DMS153 treated with DMSO at 0.1 percent for 48 hours (cell line): ENCODE results near the gene SDK1.

ENCODE experiments used
- DNase-seq: peaks from one replicate; lab custom pipeline; 2025; ENCODE audit not compliant: unreplicated experiment; lab: John Stamatoyannopoulos, UW

SDK1 gene

DNA sequence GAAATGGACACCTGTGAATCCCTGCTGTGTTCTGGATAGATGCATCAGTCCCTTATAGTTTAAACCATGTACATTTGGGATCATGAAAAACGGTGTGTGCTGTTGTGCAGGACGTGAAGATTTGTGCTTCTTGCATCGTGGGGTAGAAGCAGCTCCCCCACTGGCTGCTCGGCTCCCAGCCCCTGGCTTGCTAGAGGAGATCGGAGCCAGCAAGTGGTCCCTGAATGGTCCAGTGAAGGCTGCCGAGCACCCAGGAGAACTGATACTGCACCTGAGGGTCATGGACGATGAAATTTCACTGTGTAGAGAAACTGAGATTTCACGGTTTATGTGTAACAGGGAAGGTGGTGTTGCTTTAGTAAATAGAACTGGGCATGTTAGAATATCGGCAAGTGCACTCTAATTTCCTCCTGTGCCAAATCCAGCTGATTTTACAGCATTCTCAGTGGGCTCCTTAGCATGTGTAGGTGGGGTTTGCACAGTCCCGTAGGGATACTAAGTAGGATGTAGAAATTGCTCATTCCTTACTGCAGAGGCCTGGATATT lies 726.0 kb downstream of the SDK1 start:
- DNase-seq = no peak

- DNase-seq = no peak
These were observed 727.2 kb downstream of the SDK1 start for GRCh38 chr7:4028221-4028620.

DNA sequence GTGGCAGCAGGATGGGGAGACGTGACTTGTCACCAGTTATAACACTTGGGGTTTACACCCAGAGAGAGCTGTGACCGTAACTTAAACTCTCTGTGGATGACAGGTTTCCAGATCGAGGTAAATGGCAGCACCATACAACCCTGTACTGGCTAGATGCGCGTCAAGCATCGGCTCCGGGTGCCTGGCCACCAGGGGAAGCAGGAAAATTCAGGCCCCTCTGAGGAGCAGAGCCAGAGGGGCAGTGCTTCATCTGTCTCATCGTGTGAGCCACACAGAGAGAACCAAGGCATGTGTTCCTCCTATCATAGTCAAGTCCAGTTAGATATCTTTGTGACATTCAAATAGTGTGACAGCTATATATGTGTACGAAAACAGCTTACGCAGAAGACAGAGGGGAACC lies 728.9 kb downstream of the SDK1 start:
- DNase-seq = no peak

GRCh38 chr7:4030346-4030950 lies 729.4 kb downstream of the SDK1 start:
- DNase-seq = no peak

DNA sequence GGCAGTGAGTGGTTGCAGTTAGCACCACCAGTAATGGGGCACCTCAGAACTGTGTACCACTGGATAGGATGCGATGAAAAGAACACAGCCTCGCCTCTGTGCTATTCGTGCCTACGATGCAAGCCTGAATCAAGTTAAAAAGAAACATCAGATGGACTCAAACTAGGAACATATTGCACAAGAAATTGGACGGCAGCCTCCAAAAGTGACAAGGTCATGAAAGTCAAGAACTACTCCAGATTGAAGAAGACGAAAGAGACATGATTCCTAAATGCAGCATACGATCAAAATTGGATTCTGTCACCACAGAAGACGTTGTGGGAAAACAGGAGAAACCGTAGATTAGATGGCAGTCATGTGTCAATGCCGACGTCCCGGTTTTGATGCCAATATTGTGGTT lies 732.9 kb downstream of the SDK1 start:
- DNase-seq = no peak

- DNase-seq = no peak
These were observed 736.3 kb downstream of the SDK1 start for GRCh38 chr7:4037308-4037707.

DNA sequence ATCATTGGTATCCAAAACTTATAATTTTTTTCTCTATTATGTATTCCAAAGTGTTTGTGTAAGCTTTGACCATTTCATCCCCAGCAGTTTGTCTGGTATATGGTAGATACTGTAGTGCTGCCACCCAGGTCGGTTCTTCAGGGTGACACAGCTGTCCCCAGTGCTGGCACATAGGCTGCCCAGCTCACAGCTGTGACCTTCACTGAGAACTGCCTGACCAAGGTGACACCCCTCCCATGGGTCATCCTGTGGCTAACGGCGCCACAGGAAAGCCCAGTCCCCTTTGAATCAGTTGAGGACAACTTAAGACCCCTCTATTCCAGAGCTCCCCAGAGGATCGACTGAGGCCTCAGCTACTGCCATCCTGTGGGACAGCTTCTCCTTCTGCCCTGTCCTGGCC lies 736.8 kb downstream of the SDK1 start:
- DNase-seq = no peak

- no peak for DNase-seq
These were observed 739.3 kb downstream of the SDK1 start for GRCh38 chr7:4040109-4040928.

DNA sequence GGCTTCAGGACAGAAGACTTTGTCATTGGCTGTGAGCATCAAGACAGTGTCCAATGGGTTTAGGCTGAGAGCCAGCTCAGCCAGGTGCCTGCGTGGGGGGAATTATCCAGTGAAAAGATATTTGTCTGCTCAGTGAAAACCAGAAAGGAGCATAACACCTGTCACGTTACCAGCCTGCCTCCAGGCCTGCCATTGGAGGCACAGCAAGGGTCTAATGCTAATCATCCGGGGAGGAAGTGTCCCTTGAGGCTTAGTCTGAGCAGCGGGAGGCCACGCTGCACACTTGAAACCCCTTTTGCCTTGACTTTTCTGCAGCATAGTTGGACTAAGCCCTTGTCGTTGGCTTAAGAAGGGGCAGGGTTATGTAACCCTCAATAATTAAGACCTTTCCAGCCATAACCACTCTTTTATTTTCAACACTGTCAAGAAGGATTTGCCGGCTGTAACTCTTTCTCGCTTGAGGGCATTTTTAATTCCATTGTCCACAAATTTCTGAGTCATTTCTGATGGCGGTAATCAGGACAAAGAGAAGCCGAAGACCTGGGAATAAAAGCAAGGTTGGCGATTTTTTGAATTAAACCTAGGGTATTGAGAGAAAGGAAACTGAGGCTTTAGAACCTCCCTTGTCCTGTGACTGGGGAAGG lies 741.5 kb downstream of the SDK1 start:
- DNase-seq = peak; percentile 79

DNA sequence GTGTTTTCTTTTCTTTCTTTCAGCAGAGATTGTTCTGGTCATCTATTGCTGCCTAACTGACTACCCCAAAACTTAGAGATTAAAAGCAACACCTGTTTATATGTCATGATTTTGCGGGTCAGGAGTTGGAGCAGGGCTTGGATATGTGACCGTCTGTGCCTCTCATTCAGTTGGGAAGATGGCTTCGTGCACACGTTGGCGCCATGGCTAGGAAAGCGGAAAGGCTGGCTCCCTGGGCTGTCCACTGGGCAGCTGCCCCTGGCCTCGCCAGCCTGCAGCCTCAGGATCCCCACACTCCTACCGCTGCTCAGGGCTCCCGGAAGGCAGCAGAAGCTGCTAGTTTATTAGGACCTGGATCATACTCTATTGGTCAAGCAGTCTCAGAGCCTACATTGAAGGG lies 742.9 kb downstream of the SDK1 start:
- DNase-seq = no peak

- no peak for DNase-seq
These were observed 744.4 kb downstream of the SDK1 start for GRCh38 chr7:4045450-4045849.

DNA sequence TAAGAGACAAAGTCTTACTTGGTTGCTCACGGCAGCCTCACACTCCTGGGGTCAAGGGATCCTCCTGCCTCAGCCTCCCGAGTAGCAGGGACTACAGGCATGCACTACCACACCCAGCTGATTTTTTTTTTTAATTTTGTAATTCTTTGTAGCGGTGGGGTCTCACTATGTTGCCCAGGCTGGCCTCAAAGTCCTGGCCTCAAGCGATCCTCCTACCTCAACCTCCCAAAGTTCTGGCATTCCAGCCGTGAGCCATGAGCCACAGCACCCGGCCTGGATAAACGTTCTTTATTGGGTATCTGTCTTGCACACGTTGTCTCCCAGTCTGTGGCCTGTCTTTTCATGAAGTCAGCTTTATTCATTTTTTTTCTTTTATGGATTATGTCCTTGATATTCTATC lies 744.9 kb downstream of the SDK1 start:
- no peak for DNase-seq

DNA sequence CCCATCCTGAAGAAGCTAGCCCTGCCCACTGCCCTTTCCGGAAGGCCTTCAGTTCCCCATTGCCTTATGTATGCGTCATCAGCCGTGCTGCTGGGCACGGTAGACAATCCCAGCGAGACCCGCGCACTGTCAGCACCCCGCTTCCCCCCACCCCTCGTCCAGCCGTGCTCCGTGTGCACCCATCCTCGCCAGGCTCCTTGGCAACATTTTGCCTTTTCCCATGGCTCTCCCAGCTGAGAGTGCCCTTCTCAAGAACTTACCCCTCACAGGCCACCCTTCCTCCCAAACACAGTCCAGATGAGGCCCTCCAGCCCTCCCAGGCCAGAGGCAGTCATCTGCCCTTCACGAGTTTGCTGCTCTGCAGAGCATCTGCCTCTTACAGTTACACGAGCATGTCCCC lies 747.3 kb downstream of the SDK1 start:
- DNase-seq = no peak

DNA sequence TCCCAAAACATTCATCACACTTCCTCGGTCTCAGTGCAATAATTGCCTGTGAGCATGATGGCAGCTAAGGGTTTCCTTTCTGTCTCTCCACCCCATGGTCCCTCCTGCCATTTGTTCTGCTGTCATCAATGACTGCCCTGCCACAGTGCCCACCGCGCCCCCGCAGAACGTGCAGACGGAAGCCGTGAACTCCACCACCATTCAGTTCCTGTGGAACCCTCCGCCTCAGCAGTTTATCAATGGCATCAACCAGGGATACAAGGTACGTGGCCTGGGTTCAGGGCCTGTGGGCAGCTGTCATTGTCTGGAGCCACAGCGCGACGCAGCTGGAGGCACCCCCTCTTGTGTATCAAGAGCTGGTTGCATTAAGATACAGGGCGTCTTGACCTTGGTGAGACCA lies 748.1 kb downstream of the SDK1 start:
- no peak for DNase-seq

GRCh38 chr7:4050126-4050660 lies 749.1 kb downstream of the SDK1 start:
- no peak for DNase-seq

DNA sequence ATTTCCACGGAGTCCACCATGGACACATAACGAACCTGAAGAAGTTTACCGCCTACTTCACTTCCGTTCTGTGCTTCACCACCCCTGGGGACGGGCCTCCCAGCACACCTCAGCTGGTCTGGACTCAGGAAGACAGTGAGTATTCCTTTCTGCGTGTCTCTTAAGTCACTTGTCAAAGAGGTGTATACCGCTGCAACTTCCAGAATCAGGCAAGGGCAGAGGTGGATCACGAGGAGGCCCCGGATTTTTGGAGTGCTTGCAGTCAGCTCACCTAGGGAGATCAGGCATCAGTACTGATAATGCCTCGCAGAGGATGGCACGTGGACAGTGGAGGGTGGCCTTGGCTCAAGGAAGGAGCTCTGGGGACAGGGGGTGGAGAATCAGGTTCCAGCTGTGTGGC lies 750.6 kb downstream of the SDK1 start:
- DNase-seq = no peak

GRCh38 chr7:4052130-4052529 lies 751.1 kb downstream of the SDK1 start:
- no peak for DNase-seq

DNA sequence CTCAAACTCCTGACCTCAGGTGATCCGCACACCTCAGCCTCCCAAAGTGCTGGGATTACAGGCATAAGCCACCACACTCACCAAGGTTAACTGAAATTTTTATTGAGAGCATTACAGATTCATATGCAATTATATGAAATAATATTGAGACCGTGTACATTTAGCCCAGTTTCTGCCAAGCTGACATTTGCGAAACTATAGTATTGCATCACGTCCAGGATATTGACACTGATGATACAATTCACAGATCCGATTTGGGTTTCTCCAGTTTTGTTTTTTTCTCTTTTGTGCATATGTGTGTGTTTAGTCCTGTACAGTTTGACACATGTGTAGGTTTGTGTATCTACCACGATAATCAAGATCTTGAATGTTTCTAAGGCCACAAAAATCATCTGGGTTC lies 753.1 kb downstream of the SDK1 start:
- DNase-seq = no peak

GRCh38 chr7:4056552-4057288 lies 755.7 kb downstream of the SDK1 start:
- no peak for DNase-seq

DNA sequence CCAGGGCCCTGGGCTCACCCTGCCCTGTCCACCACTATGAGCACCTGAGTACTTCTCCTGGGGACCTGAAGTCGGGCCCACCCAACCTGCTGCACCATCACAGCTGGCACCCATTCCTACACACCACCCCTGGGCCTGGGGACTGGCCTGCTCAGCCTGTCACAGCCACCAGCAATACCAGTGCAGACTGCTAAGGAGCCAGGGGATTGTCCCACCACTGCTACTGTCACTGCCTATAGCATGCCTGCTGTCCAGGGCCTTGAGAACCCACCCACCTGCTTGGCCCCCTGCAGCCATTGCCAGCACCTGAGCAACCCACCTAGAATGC lies 756.2 kb downstream of the SDK1 start:
- no peak for DNase-seq

GRCh38 chr7:4058158-4058557 lies 757.1 kb downstream of the SDK1 start:
- DNase-seq = no peak
